IPS-18a (cell line): Measurements from ENCODE around the gene SMPD3.

Source experiments
- H3K27ac ChIP-seq: one replicate; pipeline ENCODE4 v1.5.1; 2013; ENCODE audit warnings: low read length
- H3K27me3 ChIP-seq: one replicate; pipeline ENCODE4 v1.6.1; 2013; ENCODE audit warnings: mild to moderate bottlenecking, low read length; ENCODE audit not compliant: control insufficient read depth, insufficient read depth
- H3K36me3 ChIP-seq: one replicate; pipeline ENCODE4 v1.6.1; 2013; ENCODE audit warnings: low read depth, low read length; ENCODE audit not compliant: control insufficient read depth
- H3K4me1 ChIP-seq: one replicate; pipeline ENCODE4 v1.6.1; 2013; ENCODE audit warnings: low read depth, low read length; ENCODE audit not compliant: control insufficient read depth
- H3K4me3 ChIP-seq: one replicate; pipeline ENCODE4 v1.5.1; 2013; ENCODE audit warnings: low read length
- H3K9ac ChIP-seq: one replicate; pipeline ENCODE4 v1.6.1; 2013; ENCODE audit warnings: mild to moderate bottlenecking, low read length, moderate library complexity
- H3K9me3 ChIP-seq: one replicate; pipeline ENCODE4 v1.6.1; 2013; ENCODE audit warnings: low read depth, low read length; ENCODE audit not compliant: control insufficient read depth

The SMPD3 gene

DNA sequence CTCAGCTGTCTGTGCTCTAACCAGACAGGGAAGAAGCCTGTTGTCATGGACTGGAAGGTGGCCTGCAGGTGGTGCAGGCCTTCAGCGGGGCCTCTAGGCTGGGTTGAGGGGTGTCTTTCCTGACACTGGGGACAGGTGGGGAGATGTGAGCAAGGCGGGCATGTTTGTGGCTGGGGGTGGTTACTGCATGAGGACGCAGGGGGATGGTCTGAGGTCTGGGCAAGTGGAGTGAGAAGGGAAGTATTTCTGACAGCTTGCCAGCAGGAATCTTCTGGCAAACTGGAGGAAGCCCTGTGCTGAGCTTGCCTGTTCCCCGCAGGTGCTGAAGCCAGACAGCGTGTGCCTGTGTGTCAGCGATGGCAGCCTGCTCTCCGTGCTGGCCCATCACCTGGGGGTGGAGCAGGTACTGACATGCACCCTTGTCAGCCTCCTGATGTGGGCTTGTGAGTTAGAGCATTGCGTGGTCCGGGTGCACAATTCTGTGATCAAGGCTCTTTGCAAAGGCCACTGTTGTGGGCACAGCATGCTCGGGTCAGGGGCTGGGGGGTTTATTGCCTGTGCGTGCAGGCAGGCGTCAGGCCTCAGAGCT, 101.3 kb downstream of the SMPD3 start:
- Histone ChIP-seq H3K9me3 (no peaks in the 10 kb centered on the region), H3K27me3 (no peaks in the 10 kb centered on the region), H3K4me3 (no peak overlapping the region), H3K36me3 (peaks cover 47% of the 10 kb centered on the region), H3K9ac (no peak overlapping the region), H3K27ac (no peak overlapping the region), H3K4me1 (no peaks in the 10 kb centered on the region)

DNA sequence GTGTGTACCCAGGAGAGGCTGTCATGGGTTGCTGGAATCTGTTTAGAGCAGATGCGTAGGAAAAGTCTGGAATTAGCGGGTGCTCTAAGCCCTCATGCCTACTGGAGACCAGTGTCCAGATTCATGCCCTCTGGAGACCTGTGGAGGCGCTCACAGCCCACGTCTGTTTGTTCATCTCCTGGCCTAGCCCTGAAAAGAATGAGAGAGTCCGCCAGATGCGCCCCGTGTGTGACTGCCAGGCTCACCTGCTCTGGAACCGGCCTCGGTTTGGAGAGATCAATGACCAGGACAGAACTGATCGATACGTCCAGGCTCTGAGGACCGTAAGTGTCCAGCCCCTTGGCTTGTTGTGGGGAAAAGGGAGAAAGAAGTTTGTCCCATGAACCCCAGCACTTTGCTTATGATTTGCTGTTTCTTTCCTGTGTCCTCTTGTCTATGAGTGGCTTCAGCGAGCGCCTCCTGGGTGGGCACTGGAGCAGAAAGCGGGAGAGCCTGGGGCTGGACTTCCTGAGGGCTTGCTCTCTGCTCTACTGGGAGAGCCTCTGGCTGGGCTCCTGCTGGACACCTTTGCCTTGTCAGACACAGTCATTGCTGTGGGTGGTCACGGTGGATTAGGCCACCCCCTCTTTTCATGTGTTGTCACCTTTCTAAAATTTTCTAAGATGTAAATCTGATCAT, 102.2 kb downstream of the SMPD3 start:
- Histone ChIP-seq H3K4me1 (no peaks in the 10 kb centered on the region), H3K9me3 (no peaks in the 10 kb centered on the region), H3K4me3 (no peak overlapping the region), H3K27me3 (no peaks in the 10 kb centered on the region), H3K27ac (no peak overlapping the region), H3K36me3 (peaks cover 50% of the 10 kb centered on the region), H3K9ac (no peak overlapping the region)

DNA sequence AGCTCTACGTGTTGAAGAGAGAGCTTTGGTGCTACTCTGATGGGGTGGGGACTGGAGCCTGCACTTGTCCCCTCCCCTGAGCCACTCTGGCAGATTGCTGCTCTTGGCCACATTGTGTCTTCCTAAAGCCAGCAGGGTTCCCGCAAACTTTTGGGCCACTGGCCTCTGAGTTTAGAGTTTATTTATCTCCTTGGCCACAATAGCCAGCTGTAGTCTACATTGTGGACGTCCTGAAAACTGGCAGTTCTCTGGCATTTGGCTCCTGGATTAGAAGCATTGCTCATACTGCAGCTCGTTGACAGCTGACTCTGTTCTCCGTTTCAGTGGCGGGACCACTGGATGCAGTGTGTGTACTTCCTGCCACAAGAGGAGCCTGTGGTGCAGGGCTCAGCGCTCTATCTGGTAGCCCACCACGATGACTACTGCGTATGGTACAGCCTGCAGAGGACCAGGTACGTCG, 102.9 kb downstream of the SMPD3 start:
- no peaks in the 10 kb centered on the region for H3K27me3 ChIP-seq
- no peak overlapping the region for H3K9ac ChIP-seq
- H3K4me1 ChIP-seq: no peaks in the 10 kb centered on the region
- peaks cover 57% of the 10 kb centered on the region for H3K36me3 ChIP-seq
- no peak overlapping the region for H3K27ac ChIP-seq
- no peaks in the 10 kb centered on the region for H3K9me3 ChIP-seq
- no peak overlapping the region for H3K4me3 ChIP-seq

DNA sequence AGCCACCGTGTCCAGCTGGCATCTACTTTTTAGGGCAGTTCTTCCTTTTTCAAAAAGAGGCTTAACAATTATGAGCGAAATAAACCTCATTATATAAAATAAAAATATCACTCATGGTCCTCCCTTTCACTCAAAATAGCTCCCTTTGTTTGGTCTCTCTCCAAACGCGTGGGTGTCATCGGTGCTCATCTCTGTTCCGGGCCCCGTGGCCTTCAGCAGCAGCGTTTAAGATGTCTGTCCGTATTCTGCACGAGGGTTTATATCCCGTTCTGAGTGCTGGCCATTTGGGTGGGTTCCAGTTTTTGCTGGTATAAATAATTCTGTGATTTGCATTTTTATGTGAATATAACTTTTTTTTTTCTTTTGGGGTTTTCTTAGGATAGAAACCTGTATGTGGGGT, 104.1 kb downstream of the SMPD3 start:
- Histone ChIP-seq H3K27ac (no peak overlapping the region), H3K27me3 (no peaks in the 10 kb centered on the region), H3K4me1 (no peaks in the 10 kb centered on the region), H3K4me3 (no peak overlapping the region), H3K9me3 (no peaks in the 10 kb centered on the region), H3K9ac (no peak overlapping the region), H3K36me3 (peaks cover 59% of the 10 kb centered on the region)

DNA sequence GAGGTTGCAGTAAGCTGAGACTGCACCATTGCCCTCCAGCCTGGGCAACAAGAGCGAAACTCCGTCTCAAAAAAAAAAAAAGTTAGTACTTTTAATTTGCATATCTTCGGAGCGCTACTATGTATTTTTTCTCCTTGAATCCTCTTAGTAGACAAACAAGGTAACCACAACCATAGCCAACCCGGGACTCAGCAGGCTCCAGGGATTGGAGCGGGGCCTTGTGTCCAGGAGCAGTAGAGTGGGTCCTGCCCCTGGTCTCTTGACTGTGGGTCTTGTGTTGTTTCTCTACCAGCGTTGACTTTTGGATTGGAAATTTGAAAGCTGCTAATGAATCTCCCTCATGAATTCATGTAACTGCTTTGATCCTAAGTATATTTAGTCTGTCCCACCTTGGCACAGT, 105.2 kb downstream of the SMPD3 start:
- no peak overlapping the region for H3K9ac ChIP-seq
- no peak overlapping the region for H3K27ac ChIP-seq
- H3K27me3 ChIP-seq: no peaks in the 10 kb centered on the region
- no peaks in the 10 kb centered on the region for H3K9me3 ChIP-seq
- H3K36me3 ChIP-seq: peaks cover 57% of the 10 kb centered on the region
- no peaks in the 10 kb centered on the region for H3K4me1 ChIP-seq
- H3K4me3 ChIP-seq: no peak overlapping the region

DNA sequence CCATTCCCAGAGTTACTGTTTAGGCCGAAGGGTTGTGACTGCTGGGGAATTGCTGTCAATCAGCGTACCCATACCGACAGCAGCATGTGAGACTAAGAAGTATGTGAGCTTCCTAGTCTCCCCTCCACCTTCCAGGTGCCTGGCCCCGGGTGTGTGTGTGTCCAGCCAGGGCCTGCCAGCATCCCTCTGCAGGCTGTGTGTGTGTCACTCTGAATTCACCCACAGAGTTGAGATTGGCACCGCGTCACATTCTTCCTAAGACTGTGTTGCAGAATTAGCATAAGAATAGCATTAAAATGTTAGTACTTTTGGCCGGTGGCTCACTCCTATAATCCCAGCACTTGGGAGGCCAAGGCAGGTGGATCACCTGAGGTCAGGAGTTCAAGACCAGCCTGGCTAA, 105.7 kb downstream of the SMPD3 start:
- Histone ChIP-seq H3K4me3 (no peak overlapping the region), H3K27me3 (no peaks in the 10 kb centered on the region), H3K27ac (no peak overlapping the region), H3K4me1 (no peaks in the 10 kb centered on the region), H3K9me3 (no peaks in the 10 kb centered on the region), H3K9ac (no peak overlapping the region), H3K36me3 (peaks cover 55% of the 10 kb centered on the region)

DNA sequence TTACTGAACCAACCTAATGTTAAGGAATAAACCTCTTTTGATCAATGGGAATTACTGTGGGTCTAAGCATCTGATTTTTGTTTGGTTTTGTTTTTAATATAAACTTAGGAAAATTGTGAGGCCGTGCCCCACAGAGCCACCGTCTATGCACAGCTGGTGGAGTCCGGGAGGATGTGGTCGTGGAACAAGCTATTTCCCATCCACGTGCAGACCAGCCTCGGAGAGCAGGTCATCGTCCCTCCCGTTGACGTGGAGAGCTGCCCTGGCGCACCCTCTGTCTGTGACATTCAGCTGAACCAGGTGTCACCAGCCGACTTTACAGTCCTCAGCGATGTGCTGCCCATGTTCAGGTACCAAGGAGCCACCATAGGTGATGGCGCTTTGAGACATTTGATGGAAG, 109.1 kb downstream of the SMPD3 start:
- Histone ChIP-seq H3K27me3 (no peaks in the 10 kb centered on the region), H3K4me1 (no peaks in the 10 kb centered on the region), H3K27ac (no peak overlapping the region), H3K9ac (no peak overlapping the region), H3K36me3 (peaks cover 39% of the 10 kb centered on the region), H3K4me3 (no peak overlapping the region), H3K9me3 (no peaks in the 10 kb centered on the region)

DNA sequence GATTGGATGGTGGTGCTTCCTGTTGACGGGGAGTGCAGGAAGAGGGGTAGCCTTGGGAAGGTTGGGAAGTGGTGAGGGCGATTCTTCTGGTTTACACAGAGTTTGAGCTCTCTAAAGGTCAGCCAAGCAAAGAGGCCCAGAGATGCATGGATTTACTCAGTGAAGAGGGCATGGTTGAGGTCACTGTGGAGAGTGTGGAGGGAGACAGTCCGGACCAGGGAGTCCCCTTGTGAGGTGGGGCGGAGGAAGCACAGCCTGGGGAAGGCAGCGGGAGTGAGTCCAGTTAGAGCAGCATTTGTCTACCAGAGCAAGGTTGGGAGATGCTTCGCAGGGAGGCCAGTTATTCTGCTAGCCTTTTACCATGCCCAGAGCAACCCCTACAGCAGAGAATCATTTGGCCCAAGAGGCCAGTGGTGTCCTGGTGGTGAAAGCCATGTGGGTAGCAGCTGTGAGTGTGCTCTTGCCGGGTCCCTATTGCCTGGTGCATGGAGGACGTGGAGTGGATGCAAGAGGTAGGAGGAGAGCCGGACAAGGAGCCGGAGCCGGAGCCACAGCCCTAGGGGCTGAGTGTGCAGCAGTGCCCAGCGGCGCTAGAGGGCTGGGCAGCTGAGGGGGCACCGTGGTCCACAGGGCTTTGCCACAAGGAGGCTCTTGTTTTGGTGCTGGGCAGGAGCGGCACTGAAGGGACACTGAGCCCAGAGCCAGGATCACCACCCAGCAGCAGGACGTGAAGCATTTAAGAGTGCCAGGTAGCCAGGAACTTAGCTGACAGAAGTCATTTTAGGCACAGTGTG, 109.8 kb downstream of the SMPD3 start:
- Histone ChIP-seq H3K4me1 (no peaks in the 10 kb centered on the region), H3K27ac (no peak overlapping the region), H3K4me3 (no peak overlapping the region), H3K9me3 (no peaks in the 10 kb centered on the region), H3K27me3 (no peaks in the 10 kb centered on the region), H3K36me3 (peaks cover 35% of the 10 kb centered on the region), H3K9ac (no peak overlapping the region)

DNA sequence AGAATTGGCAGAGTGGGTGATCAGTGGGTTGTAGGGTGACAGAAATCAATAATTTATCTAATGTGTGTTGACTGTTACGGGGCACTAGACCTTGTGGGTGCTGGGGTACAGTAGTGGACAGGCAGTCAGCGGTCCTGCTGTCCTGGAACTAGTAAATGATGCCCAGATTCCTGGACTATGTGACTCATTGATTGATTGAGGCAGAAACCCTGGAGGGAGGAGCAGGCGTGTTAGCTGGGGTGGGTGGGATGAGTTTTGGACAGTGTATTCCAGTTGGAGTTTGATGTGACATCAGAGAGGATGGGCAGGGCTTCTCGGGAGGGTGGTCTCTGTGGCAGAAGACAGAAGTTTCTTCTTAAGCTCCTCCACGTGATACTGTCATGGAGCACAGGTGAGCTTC, 113.1 kb downstream of the SMPD3 start:
- Histone ChIP-seq H3K36me3 (peaks cover 31% of the 10 kb centered on the region), H3K9ac (no peak overlapping the region), H3K27ac (no peak overlapping the region), H3K4me1 (no peaks in the 10 kb centered on the region), H3K4me3 (no peak overlapping the region), H3K27me3 (no peaks in the 10 kb centered on the region), H3K9me3 (no peaks in the 10 kb centered on the region)

DNA sequence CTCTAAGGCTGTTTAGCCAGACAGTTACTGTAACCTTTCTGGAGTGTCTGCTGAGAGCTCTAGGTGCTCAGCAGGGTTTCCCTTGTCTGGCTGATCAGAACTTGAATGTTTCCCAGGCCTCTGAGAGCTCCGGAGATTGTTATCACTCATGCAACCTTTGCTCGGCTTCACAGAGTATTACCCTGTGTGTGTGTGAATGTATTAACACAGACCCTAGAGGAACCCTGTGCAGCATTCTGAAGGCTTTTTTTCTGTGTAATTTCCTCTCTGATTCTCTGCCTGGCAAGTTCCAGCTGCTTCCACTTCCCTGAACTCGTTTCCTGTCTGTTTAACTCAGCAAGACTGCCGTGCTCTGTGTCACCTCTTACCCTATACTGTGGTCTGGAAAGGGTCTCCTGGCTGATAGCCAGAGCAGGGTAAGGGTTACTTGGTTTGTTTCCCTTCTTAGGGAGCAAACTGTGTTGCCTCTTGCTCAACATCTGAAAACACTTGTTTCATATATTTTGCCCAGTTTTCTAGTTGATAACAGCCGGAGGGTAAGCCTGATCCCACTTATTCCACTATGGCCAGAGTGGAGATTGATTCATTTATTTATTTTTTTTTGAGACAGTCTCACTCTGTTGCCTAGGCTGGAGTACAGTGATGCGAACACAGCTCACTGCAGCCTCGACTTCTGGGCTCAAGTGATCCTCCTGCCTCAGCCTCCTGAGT, 115.7 kb downstream of the SMPD3 start:
- no peak overlapping the region for H3K27ac ChIP-seq
- H3K4me3 ChIP-seq: no peak overlapping the region
- H3K36me3 ChIP-seq: peaks cover 12% of the 10 kb centered on the region
- H3K9ac ChIP-seq: no peak overlapping the region
- H3K4me1 ChIP-seq: no peaks in the 10 kb centered on the region
- H3K9me3 ChIP-seq: no peaks in the 10 kb centered on the region
- no peaks in the 10 kb centered on the region for H3K27me3 ChIP-seq

DNA sequence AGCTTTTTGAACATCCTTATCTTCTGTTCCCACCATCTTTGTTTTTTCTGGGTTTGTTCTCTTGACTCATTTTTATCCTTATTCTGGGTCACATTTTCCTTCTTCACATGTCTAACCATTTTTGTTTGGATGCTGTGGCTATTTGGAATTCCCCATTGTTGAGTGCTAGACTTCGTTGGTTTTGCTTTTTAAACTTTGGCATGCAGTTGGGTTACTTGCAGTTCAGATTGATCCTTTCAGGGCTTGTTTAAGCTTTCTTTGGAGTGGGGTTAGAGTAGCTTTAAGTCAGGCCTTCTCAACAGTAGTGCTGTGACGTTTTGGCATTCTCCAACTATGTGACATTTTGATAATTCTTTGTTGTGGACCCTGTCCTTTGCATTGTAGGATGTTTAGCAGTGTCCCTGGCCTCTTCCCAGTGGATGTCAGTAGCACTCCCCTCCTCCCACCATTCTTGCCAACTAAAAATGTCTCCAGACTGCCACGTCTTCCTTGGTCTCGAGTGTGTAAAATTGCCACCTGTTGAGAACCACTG, 116.4 kb downstream of the SMPD3 start:
- peaks cover 10% of the 10 kb centered on the region for H3K36me3 ChIP-seq
- H3K4me1 ChIP-seq: no peaks in the 10 kb centered on the region
- no peaks in the 10 kb centered on the region for H3K27me3 ChIP-seq
- H3K27ac ChIP-seq: no peak overlapping the region
- H3K4me3 ChIP-seq: no peak overlapping the region
- no peak overlapping the region for H3K9ac ChIP-seq
- H3K9me3 ChIP-seq: no peaks in the 10 kb centered on the region
